Amniotic stem cell (primary cell): Measurements from ENCODE around the gene MAGIX.

Source experiments
- DNase-seq: peaks from one replicate; lab custom pipeline; 2025; lab: John Stamatoyannopoulos, UW

Gene MAGIX

DNA sequence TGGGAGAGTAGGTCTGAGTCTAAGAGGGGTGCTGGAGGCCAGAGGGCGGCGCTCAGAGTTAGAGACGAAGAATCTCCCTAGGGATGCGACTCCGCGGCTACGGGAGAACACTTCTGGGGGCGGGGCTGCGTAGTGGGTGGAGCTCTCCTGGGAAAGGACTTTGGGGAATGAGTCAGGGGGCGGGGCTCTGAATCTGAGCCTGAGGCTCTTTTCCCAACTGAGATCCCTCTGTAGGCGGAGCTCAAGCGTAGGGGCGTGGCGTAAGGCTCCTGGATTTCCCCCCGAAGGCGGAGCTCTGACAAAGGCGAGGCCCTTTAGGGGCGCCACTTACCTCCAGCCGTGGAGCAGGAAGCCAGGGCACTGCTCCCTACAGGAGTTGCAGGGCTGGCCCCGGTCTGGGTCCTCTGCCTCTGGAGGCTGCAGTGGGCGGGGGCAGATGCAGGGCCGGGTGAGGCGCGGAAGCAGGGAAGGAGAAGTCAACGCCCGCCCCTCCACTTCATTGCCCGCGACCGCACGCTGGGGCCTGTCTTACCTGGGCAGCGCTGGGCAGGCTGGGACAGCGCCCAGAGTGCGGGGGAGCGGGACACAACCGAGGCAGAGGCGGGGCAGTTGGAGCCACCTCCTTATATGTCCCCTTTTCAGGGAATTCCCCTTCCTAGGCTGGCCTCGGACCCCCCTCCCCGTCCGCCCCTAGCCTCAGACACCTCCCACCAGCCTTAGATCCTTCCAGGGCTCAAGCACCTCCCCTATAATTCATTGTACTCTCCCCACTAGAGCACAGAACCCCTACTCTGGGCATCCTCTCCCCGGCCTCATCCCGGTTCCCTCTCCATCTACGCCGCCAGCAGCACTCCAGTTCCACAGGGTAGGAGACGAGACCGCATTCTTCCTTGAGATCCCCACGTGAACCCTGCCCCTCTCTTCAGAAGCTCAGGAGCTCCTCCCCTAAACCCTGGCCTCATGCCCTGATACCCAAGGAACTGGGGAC is 22.0 kb downstream of the MAGIX start:
- DNase-seq: peak; percentile 67

DNA sequence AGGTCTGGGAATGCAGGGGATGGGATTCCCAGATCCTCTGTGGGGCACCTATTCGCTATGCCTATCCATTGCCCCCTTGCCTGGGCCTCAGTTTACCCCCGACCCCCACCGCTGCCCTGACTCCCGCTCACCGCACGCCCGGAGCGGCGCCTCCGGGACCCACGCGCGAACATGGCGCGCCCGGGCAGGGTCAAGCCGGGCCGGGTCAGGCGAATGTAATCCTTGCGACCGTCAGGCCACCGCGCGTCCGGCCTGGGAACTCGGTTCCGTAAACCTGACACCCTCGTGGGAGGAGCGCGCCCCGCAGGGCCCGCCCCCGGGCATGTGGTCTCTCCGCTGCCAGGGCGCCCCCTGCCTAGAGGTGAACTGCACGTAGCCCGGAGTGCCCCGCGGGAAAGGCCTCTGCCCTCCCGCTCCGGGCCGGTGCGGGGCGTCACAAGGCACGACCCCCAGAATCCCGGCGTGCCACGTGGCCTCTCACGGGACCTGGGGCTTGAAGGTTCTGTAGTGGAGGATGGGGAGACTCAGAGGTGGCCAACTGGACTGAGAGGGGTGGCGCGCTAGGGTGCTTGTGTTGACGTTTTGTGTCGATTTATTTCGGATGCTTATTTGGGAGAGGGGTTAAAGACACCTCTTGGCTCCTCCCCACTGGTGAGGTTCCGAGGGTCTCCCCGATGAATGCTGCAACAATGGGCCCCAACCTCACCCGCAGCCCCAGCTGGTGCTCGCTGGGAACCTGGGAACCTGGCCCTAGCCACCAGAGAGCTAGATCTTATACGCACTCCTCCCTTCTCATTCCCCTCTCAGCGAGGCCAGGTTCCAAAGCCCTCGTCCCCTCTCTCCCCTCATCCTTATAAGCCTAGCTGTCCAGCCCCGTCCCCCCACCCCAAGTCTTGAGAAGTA is 23.8 kb downstream of the MAGIX start, which contains the start of gene PRICKLE3:
Gene PRICKLE3 (minus strand): TSS at position 249 of the 903 bp plus-strand sequence. CDS start 76 bp downstream, at position 173.
- DNase-seq: no peak

- DNase-seq: no peak
Measured at GRCh38 chrX:49187028-49187394, 24.5 kb downstream of the MAGIX start.

DNA sequence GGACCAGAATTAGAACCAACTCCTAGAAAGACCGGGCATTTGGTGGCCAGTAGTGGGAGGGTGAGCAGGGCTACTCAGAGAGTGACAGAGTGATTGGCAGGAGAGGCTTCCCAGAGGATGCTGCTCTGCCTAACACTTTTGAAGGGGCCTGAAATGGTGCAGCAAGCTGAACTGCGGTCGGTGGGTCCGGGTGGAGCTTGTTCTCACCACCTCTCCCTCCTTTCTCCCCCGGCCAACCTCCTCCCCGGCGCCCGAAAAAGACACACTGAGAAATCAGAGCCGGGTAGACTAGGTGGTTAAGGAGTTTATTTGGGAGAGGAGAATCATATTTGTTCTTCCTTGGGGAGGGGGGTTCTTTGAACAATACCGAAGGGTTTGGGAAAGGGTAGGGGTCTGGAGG is 25.0 kb downstream of the MAGIX start:
- DNase-seq: no peak

GRCh38 chrX:49188468-49189076 is 26.0 kb downstream of the MAGIX start:
- DNase-seq: no peak

- DNase-seq: no peak
Measured at GRCh38 chrX:49189606-49190005, 27.0 kb downstream of the MAGIX start.

DNA sequence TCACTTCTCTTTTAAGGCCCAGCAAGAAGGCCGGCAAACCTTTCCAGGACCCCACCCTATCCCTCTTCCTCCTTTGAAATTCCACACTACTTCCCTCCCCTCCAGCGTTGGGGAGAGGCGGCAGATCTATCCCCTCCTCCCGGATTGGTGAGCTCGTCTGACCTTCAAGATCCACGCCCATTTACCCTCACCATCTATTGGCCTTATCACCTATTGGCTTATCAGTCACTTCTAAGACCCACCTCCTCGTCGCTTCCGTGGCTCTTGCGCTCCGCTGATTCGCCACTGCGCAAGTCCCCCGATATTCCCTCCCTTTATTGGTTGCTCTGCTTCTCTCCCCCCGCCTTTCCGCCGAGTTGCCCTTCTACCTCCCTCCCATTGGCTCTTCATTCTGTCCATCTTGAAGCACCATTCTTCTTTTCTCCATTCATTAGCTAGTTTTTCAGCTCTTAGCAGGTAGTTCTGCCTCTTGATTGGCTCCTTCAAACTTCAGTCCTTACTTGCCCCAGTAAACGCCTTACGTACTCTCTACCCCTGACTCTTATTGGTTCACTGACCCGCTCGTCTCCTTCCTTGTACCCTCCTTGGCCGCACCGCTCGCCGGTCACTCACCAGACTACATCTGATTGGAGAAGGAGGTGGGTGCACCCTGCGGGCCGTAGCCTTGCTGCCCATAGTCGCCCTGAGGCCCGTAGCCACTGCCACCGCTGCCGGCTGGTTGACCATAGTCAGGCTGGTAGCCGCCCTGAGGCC is 28.4 kb downstream of the MAGIX start:
- peak; percentile 99 for DNase-seq

- no peak for DNase-seq
Measured at GRCh38 chrX:49191574-49192011, 29.0 kb downstream of the MAGIX start.

- DNase-seq: no peak
Measured at GRCh38 chrX:49192722-49193328, 30.3 kb downstream of the MAGIX start.

DNA sequence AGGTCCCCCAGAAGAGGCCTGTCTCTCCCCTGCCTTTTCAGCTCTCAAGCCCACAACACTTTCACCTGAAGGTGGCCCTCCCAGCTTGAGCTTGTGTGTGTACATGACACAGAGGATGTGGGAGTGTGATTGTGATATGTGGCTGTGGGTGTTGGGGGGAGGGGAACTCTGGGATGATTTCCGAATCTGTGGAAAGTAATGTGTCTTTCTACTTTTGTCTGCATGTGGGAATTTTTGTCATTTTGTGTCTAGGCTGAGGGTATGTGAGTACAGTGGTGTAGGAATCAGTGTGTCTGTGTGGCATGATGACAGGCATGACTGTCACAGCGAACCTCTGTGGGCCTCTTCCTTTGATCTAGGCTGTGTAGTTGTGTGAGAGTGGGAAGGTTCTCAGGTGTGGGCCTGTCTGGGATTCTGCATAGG is 31.0 kb downstream of the MAGIX start:
- DNase-seq: no peak

- DNase-seq: no peak
Measured at GRCh38 chrX:49197543-49198087, 35.1 kb downstream of the MAGIX start.

GRCh38 chrX:49198540-49199314 is 36.2 kb downstream of the MAGIX start:
- DNase-seq: no peak

DNA sequence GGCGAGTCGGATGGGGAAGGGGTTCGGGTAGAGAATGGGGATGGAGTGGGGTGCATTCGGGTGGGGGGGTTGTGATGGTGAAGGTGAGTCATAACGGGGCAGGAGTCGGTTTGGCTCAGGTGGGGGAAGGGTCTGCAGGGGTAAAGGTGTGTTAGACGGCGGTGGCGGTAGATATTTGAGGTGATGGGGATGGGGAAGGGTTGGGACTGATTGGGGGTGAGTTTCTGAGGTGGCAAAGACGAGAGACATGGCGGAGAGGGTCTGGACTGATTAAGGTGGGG is 36.7 kb downstream of the MAGIX start:
- DNase-seq: no peak

GRCh38 chrX:49199906-49200771 is 37.6 kb downstream of the MAGIX start, which contains the start of gene SYP:
SYP (minus strand) TSS chrX:49200193; CDS start chrX:49200186, 7 bp downstream.
- DNase-seq: peak; percentile 38

DNA sequence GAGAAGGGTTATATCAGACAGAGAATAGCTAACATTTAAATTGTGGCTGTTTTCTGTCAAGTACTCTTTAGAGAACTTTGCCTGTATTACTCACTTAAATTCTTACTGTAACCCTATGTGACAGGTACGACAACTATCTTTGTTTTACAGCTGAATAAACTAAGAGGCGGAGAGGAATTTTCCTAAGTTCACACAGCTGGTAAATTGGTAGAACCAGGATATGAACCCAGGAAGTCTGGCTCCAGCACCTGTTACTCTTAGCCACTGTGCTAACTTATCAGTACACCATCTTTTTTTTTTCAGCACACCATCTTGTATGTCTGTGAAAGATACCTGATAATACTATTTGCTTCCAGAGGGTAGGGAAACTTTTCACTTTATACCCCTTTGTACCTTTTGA is 39.5 kb downstream of the MAGIX start:
- no peak for DNase-seq

DNA sequence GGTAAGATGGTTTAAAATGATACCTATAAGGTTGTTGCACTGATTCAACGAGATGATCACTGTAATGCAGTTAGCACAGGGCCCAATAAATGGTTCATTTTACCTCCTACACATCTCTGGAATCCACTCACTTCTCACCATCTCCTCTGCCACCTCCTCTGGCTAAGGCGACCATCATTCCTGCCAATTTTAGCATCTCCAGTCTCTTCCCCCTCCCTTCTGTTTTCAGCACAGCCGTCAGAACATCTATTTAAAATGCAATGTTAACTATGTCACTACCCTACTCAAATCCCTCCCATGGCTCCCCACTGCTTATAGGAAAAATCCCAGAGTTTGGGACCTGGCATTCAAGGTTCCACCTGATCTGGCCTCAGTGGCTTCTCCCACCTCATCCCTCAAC is 41.0 kb downstream of the MAGIX start:
- no peak for DNase-seq

DNA sequence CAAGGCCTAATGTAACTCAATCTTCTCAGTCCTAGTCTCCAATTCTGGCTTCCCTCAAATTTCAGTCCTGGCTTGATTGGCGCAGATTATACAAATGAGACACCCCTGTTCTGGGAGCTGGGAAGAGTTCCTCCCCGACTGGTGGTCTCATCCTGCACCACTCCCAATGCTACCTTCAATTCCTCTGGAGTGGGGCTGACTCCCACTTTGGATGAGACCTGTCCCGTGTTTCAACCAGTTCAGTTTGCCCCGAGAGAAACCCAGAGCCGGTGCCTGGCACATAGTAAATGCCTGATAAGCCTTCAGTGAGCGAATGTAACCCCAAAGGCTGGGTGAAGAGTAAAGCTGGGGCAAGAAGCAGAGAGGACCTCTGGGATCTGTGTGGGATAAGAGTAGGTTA is 41.5 kb downstream of the MAGIX start:
- DNase-seq: no peak

GRCh38 chrX:49204709-49205108 is 42.2 kb downstream of the MAGIX start:
- no peak for DNase-seq

DNA sequence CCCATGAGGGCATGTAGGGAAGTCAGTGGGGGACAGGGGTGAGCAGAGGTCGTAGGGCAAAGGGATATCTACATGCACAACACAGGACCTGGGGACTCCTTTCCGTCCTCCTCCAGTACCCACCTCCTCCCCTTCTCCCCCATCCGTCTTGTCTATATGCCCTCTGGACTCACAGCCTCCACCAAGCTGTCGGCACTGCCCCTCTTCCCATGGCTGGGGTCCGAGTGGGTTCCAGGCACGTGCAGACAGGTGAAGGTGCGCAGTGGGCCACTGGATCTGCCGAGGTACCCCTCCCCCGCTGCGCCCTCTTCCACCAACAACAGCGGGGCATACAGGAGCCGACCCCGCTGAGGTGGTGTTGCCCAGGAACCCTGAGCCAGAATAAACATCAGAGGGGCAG is 42.9 kb downstream of the MAGIX start:
- DNase-seq: no peak
